ENCODE data around the gene FTO.
A peak's percentile ranks its signal among the peaks of the same experiment; 100 is the strongest.

FTO gene

DNA sequence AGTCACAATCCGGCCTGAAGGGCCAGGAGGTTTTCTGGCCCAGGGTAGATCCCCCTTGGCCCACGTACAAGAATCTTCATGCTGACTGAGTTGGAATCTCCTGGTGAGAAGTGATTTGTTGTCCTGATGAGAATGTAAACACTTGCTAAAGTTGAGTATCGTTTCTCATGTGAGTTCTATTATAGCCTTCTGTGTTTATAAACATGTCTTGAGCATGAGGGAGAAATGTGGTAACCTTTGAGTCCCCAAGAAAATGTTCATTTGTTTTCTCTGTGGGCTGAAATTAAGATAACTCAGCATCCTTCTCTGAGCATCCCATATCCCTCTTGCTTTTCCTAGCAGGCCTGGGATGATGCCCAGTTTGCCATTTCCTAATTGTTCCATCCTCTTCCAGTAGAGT lies 204.8 kb downstream of the FTO start:
- no peak for DNase-seq

DNA sequence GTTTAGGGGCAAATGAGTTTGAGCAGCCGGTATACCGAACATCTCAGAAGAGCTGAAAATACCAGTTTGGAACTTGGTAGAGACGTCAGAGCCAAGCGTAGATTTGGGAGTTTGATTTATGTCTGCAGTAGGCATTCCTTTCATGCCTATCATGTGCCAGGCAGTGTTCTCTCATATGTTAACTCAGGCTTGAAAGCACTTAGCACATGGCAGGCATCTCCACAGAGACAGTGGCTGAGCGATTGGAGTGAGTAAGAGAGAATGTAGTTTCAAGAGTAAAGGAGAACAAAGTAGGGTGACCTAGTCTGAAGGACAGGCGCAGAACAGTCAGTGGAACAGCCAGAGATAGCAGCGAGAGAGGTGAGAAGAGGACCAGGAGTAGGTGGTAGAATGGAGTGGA lies 207.0 kb downstream of the FTO start:
- no peak for DNase-seq

GRCh38 chr16:53911513-53911912 lies 207.6 kb downstream of the FTO start:
- DNase-seq = no peak

- DNase-seq = no peak
Measured at GRCh38 chr16:53912155-53912554, 208.2 kb downstream of the FTO start.

- DNase-seq = no peak
Measured at GRCh38 chr16:53913099-53913870, 209.3 kb downstream of the FTO start.

GRCh38 chr16:53913920-53914319 lies 210.0 kb downstream of the FTO start:
- no peak for DNase-seq

DNA sequence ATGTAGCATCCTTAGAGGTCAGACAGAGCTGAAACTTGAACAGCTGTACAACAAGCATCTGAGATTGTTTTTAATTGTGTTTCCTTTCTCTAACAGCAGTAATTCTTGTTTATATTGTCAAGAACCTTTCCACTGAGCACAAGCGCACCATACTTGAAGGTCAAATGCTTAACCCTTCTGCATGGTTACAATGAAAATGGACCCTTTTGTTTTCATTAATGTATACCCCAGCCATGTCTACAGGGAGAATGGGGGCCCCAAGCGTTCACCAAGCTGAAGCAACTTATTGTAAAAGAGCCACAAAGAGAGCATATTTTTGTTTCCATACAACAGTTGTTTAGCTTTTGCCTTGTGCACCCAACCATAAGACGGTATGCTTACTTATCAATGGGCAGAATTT lies 210.8 kb downstream of the FTO start:
- no peak for DNase-seq

DNA sequence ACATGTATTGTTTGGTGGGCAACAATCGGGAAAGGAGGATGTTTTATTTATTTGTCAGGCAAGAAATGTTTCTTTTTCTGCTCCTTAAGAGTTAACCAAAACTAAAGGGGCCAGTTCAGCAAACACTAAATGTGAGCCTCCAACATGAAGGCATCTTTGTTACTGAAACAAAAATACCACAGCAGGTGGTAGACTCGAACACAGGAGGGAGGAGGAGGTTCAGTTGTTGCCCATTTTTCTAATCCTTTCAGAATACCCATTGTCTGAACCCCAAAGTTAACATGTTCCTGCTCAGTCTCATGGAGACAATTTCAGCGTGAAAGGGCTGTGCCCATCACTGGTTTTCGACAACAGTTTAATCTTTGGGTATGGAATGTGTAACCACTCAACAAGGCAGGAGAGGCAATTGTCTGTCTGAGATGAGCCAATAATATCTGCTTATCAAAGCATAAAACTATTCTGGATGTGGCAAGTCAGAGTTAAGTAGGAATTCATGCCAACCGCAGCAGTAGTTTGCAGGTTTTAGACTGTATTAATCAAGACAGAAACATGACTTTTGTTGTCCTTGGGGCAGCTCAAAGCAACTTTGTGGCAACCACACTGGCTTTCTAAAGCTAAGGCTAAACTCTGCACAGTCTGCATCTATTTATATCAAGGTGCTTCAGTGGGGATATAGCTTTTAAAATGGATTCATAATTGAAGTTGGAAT lies 211.7 kb downstream of the FTO start:
- no peak for DNase-seq

GRCh38 chr16:53920988-53921387 lies 217.0 kb downstream of the FTO start:
- DNase-seq = no peak

- no peak for DNase-seq
Measured at GRCh38 chr16:53922067-53922806, 218.3 kb downstream of the FTO start.

DNA sequence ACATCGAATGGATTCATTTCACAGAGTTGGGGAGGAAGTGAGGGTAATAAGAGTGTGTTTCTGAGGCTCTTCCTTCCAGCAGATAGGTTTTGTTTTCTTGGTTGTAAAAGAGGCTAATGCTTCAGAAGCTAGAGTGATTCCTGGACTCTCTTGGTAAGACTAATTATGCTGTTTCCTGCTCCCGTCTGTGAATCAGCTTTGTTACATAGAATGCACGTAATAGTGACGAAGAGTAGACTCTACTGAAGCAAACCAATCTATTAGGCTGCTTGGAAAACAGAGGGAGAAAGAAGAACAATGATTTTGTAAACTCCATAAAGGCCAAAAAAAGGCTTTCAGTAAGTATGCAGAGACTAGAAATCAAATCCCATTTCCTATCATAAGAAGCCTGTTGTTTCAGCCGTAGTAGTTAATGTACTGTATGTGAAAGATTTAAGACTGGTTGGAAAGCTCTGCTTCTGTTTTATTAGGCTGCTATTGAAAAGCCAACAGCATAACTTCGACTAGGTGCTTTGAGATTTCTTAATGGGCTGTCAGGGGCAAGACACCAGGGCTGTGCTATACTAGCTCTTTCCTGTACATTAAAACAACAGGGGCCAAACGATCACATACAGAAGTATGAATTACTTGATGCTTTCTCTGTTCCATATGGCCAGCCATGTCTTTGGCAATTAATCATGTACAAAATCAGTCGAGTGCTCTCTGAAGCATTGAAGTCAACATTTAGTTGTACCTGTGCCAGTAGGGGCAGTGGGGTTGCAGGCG lies 219.0 kb downstream of the FTO start:
- peak; percentile 43 for DNase-seq

DNA sequence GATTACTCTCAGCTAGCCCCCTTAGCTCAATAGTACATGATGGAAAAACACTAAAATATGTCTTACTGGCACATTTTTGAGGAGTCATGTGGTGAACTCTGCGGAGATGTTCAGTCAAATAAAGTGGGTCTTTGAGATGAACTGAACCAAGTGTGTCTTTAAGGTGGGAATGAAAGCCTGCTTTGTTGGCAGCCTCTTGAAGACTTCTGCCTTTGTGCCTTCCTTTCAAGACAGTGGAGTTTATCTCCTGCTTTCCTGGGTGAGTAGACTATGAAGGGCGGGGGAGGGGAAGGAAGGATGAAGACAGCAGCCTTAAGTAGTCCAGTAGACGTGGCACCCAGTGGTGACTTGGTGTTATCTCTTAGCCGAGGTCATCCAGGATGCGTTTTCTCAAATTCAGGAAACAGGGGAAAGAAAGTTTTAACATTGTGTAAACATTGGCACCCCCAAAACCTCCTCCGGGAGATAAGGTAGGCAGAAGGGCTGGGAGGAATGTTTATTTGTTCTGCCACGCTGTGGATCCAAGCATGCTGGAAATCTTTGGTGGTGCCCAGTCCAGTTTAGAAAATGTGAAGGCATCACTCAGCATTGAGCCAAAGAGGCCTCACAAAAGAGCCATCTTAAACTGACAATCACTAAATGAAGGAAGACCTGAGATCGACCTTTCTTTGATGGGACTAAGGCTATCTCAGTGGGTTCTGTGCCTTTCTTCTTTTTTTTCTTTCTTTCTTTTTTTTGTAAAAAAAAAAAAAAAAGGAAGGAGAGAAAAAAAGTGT lies 220.6 kb downstream of the FTO start:
- DNase-seq = no peak

GRCh38 chr16:53925107-53925410 lies 221.1 kb downstream of the FTO start:
- no peak for DNase-seq

GRCh38 chr16:53925526-53925925 lies 221.6 kb downstream of the FTO start:
- DNase-seq = no peak

DNA sequence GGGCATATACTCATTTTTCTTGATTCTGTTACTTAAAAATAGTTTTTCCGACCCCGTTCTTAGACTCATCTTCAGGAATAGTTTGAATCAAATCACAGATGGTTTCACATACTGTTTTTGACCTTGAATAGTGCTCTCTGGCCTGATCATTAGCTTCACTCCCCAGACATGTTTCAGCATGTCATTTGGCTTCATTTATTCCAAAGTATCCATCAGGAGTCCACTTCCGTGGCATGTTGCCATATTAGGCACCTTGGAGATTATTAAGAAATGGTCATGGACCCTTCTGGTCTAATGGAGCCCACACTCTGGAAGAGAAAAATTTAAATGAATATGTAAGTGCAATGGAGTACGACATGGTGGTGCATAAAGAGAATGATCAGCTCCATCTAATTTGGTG lies 222.3 kb downstream of the FTO start:
- no peak for DNase-seq

GRCh38 chr16:53932975-53933374 lies 229.0 kb downstream of the FTO start:
- DNase-seq = no peak

DNA sequence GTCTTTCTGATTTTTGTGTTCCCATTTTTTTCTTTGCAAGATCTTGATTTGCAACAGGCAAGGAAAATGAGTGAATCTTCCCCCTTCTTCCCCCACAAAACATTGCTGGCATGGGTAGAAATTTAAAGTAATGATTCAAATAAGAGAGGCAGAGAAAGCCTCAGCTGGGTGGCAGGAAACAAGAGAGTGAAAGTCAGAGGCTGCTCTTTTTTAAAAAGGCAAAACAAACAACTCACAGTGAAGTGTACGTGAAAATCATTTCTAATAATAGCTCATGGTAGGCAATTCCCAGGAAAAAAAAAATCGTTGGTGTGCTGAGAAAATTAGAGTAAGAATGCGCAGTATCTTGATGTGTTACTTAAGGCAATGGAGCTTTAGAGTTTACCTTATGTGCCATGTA lies 229.5 kb downstream of the FTO start:
- DNase-seq = no peak

- DNase-seq = no peak
Measured at GRCh38 chr16:53936052-53936451, 232.1 kb downstream of the FTO start.

GRCh38 chr16:53936529-53936928 lies 232.6 kb downstream of the FTO start:
- DNase-seq = no peak

DNA sequence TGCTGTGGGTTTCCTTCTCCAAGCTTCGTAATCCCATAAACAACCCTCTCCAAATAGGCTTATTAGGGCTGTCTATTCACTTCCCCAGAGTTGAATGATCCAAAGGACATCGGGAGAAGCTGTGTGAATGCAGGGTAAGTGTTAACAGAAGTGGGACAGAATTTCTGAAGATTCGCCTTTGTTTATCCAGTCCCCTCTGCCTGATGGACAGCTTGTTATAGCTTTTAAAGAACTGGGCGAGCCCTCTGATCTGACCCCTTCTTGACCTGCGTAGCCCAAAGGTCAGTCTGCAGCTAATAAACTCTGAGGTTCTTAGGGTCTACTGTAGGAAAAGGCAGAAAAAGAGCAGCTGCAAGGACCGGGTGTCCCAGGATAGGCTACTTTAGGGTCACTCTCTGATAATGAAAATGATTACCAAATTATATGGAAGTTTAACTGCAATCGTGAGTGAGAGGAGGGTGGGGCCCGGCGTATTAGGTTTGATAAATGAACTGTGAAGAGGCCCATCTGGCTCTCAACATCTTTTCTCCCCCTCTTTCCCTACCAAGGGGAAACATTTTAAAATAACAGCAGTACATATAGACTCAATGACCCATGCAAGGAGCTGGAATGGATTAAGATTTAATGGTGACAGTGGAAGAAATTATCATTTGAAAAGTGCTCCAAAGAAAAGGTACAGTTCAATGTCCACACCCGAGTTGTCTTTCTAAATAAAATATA lies 233.4 kb downstream of the FTO start:
- DNase-seq = no peak

- DNase-seq = no peak
Measured at GRCh38 chr16:53944025-53944424, 240.1 kb downstream of the FTO start.

DNA sequence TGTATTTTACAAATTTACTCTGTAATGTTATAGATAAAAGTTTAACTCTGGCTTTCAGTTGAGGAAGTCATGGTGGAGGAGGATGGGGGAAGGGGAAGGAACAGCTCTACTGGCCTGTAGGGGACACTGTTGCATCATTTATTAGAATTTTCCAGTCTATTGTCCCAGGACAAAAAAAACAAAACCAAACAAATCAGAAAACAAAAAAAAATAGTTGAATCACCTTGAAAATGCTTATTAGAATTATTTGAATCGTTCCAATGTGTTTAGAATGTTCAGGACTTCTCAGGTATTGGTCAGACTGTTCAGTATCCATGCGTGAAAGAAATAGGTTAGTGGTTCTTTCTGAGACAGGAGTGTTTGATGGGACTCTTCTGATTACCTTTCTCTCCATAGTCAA lies 242.0 kb downstream of the FTO start:
- no peak for DNase-seq
